ENCODE data around the gene SPATA3.

SPATA3 gene

DNA sequence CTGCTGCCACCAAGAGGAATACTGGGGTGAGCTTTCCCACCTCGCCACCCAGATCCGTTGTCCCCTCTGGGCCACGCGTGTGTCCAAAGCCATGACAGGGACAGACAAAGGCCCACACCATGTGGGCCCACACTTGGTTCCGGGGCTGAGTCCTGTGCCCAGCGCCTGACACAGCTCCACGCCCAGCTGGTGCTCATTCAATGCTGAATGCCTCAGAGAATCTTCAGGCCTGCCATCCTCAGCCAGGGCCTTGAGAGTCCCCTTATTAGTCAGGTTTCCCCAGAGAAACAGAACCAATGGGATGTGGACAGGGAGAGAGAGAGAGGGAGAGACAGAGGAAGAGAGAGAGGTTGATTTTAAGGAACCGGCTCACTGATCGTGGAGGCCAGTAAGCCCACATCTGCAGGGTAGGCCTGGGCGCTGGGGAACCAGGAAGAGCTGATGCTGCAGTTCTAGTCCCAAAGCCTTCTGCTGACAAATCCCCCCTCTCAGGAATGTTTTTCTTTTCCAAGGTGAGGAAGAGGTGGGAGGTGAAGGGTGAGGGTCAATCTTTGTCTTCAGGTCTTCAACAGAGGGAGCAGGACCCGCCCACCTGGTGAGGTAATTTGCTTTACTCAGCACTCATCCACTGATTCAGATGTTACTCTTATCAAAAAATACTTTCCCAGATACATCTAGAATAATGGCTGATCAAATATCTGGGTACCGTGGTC is 10.2 kb upstream of the SPATA3 start:
- no peak for TF ChIP-seq CTCF (IDR thresholded peaks at IDR 0.05; ENCODE audit: low read length, missing control alignments)
- no peak overlapping the region for H3K4me3 ChIP-seq (replicated peaks; ENCODE audit: low read depth, low read length)
- no peak for DNase-seq (ENCODE audit: low read depth)

DNA sequence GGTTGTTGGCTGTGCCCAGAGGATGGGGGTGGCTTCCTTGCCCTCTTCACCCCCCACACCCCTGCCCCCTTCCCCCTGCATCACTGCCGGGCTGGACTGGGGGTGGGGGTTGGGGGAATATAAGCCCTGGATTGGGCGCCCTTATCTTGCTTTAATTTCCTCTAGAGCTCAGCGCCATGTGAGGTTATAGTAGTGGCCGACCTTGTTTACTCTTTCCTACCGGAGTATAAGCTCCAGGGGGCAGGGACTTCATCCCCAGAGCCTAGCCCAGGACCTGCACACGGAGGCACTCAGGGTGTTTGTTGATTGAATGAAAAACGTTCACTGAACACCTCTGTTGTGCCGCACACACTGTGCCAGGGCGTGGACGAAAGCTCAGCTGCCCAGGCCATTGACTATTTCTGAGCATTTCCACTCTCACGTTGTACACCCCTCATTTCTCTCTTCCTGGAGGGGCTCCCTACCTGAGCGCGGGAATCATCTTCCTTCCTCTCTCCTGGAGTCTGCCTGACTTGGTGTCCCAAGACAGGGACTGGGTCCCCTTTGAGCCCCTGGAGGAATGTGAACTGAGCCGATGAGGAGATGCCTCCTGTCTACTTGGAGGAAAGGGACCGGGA is 9.3 kb upstream of the SPATA3 start:
- DNase-seq (ENCODE audit: low read depth): no peak
- H3K4me3 ChIP-seq (replicated peaks; ENCODE audit: low read depth, low read length): peak overlapping the region; percentile 42
- no peak for TF ChIP-seq CTCF (IDR thresholded peaks at IDR 0.05; ENCODE audit: low read length, missing control alignments)

GRCh38 chr2:230987137-230988020 is 8.5 kb upstream of the SPATA3 start:
- H3K4me3 ChIP-seq (replicated peaks; ENCODE audit: low read depth, low read length): peak overlapping the region; percentile 42
- TF ChIP-seq CTCF (IDR thresholded peaks at IDR 0.05; ENCODE audit: low read length, missing control alignments): peak; percentile 76
- peak; percentile 66 for DNase-seq (ENCODE audit: low read depth)

- TF ChIP-seq CTCF (IDR thresholded peaks at IDR 0.05; ENCODE audit: low read length, missing control alignments): no peak
- H3K4me3 ChIP-seq (replicated peaks; ENCODE audit: low read depth, low read length): no peak overlapping the region
- DNase-seq (ENCODE audit: low read depth): no peak
These were observed 6.2 kb upstream of the SPATA3 start for GRCh38 chr2:230989731-230990130.

DNA sequence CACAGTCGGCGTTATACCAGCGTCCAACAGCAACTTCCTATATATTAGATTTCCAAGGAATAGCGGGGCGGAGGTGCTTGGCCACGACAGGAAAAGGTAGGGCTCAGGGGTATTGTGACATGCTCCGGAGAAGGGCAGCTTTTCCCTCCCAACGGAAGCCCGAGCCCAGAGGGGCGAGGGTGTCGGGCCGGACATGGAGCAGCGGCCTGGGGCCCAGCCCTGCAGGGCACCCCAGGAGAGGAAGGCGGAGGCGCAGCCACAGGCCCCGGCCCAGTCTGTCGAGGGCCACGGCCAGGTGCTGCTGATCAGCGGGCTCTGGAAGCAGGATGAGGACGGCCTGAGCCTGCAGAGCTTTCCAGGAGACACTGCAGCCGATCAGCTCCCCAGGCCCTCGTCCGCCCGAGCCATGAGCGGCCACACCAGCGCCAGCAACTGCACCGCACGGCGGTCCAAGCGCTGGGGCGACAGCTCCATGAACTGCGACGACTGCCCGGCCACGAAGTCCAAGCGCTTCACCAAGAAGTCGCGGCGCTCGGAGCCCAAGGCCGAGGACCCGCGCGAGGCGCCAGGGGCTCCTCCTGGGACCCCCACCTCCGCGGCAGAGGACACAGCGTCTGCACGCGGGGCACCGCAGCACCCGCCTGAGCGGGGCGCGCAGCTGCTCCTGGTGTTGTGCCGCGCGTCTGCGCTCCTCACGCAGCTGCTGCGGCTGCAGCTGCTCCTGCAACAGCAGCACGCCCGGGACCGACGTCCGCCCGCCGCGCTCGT is 5.6 kb upstream of the SPATA3 start:
- no peak for DNase-seq (ENCODE audit: low read depth)
- no peak overlapping the region for H3K4me3 ChIP-seq (replicated peaks; ENCODE audit: low read depth, low read length)
- TF ChIP-seq CTCF (IDR thresholded peaks at IDR 0.05; ENCODE audit: low read length, missing control alignments): no peak

- H3K4me3 ChIP-seq (replicated peaks; ENCODE audit: low read depth, low read length): no peak overlapping the region
- DNase-seq (ENCODE audit: low read depth): no peak
- TF ChIP-seq CTCF (IDR thresholded peaks at IDR 0.05; ENCODE audit: low read length, missing control alignments): no peak
These were observed 5.1 kb upstream of the SPATA3 start for GRCh38 chr2:230990899-230991150.
